Parathyroid adenoma (tissue), 2 donors: ENCODE results near the gene DIP2C.

ENCODE experiments used
- H2AFZ ChIP-seq: fragments of 300-600 bp; sonication (generic); one replicate; pipeline ENCODE4 v1.7.0; 2017; ENCODE audit warnings: antibody characterized with exemption, mild to moderate bottlenecking
- H3K27ac ChIP-seq: fragments of 300-600 bp; sonication (generic); one replicate; pipeline ENCODE4 v1.7.0; 2017
- H3K27me3 ChIP-seq: fragments of 300-600 bp; sonication (generic); one replicate; pipeline ENCODE4 v1.7.0; 2017; ENCODE audit warnings: low read length; ENCODE audit not compliant: control insufficient read depth, insufficient read depth
- H3K36me3 ChIP-seq: fragments of 300-600 bp; sonication (generic); one replicate; pipeline ENCODE4 v1.7.0; 2017; ENCODE audit warnings: low read length; ENCODE audit not compliant: control insufficient read depth, insufficient read depth
- H3K4me1 ChIP-seq: fragments of 300-600 bp; sonication (generic); one replicate; pipeline ENCODE4 v1.7.0; 2017; ENCODE audit warnings: control low read depth
- H3K4me2 ChIP-seq: fragments of 300-600 bp; sonication (generic); one replicate; pipeline ENCODE4 v1.7.0; 2017; ENCODE audit warnings: low read length
- H3K4me3 ChIP-seq: fragments of 300-600 bp; sonication (generic); one replicate; pipeline ENCODE4 v1.7.0; 2017; ENCODE audit warnings: low read depth, low read length
- H3K79me2 ChIP-seq: fragments of 300-600 bp; sonication (generic); one replicate; pipeline ENCODE4 v1.7.0; 2017; ENCODE audit warnings: control low read depth
- H3K9ac ChIP-seq: fragments of 300-600 bp; sonication (generic); one replicate; pipeline ENCODE4 v1.7.0; 2017; ENCODE audit warnings: mild to moderate bottlenecking
- H3K9me3 ChIP-seq: fragments of 300-600 bp; sonication (generic); one replicate; pipeline ENCODE4 v1.7.0; 2017; ENCODE audit warnings: low read length; ENCODE audit not compliant: control insufficient read depth
- CTCF ChIP-seq: fragments of 300-600 bp; sonication (generic); IDR thresholded peaks from one replicate; pipeline ENCODE4 v1.7.0; 2017; ENCODE audit warnings: antibody characterized with exemption, mild to moderate bottlenecking
- donor health status: primary hyperparathyroidism.

The DIP2C gene

GRCh38 chr10:624312-624604 lies 65.2 kb downstream of the DIP2C start:
- Histone ChIP-seq H3K27ac (peak overlapping the region; percentile 83), H3K4me2 (no peak overlapping the region), H3K4me1 (peaks cover 26% of the 10 kb centered on the region), H2AFZ (peak overlapping the region; percentile 65), H3K27me3 (no peaks in the 10 kb centered on the region), H3K9me3 (no peaks in the 10 kb centered on the region), H3K4me3 (no peak overlapping the region), H3K9ac (no peak overlapping the region), H3K79me2 (peaks cover 50% of the 10 kb centered on the region), H3K36me3 (no peaks in the 10 kb centered on the region)
- no peak for TF ChIP-seq CTCF

- H3K27ac ChIP-seq, result peak overlapping the region; percentile 83
- TF ChIP-seq CTCF, result no peak
- H3K4me1 ChIP-seq, result peaks cover 28% of the 10 kb centered on the region
- H3K9ac ChIP-seq, result no peak overlapping the region
- H3K27me3 ChIP-seq, result no peaks in the 10 kb centered on the region
- H3K4me2 ChIP-seq, result no peak overlapping the region
- no peaks in the 10 kb centered on the region for H3K9me3 ChIP-seq
- no peak overlapping the region for H3K4me3 ChIP-seq
- H2AFZ ChIP-seq, result no peak overlapping the region
- peaks cover 52% of the 10 kb centered on the region for H3K79me2 ChIP-seq
- no peaks in the 10 kb centered on the region for H3K36me3 ChIP-seq
These were observed 65.8 kb downstream of the DIP2C start for GRCh38 chr10:623477-624311.

- no peak for TF ChIP-seq CTCF
- H3K4me1 ChIP-seq, result peaks cover 35% of the 10 kb centered on the region
- H3K9ac ChIP-seq, result no peak overlapping the region
- no peak overlapping the region for H3K27ac ChIP-seq
- peaks cover 48% of the 10 kb centered on the region for H3K79me2 ChIP-seq
- no peaks in the 10 kb centered on the region for H3K36me3 ChIP-seq
- H3K4me2 ChIP-seq, result no peak overlapping the region
- no peak overlapping the region for H3K4me3 ChIP-seq
- H2AFZ ChIP-seq, result no peak overlapping the region
- no peaks in the 10 kb centered on the region for H3K9me3 ChIP-seq
- no peaks in the 10 kb centered on the region for H3K27me3 ChIP-seq
These were observed 66.5 kb downstream of the DIP2C start for GRCh38 chr10:623014-623413.

DNA sequence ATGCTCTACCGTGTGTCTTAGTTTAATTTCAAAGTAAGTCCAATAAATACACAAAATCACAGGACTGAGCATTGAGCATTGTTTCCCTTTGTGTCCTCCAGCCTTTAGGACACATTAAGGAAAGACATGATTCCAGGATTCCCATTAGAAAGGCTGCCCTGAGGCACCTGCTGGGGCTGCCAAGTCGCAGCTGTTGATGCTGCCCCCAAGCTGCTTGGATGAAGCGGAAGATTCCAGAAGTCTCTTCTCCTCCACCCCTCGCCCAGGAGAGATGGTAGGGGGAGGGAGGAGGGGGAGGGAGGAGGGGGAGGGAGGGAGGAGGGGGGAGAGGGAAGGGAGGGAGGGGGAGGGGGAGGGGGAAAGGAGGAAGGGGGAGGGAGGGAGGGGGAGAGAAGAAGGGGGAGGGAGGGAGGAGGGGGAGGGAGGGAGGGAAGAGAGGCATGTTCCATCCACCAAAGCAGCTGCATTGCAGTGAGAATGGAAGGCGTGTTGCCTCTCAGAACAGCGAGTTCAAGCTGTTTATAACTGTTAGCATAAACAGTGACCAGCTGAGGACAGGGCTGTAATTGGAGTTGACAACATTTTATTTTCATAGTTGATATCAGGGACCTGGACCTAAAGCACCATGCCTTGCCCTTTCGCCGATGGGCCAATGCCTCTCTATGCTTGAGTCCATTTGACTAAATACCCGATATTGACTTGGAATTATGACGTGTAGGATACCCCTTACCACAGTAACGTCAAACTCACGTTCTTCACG lies 67.3 kb downstream of the DIP2C start:
- Histone ChIP-seq H3K27ac (no peak overlapping the region), H3K4me3 (no peak overlapping the region), H3K9ac (no peak overlapping the region)

More for the DNA sequence above, 67.3 kb downstream of the DIP2C start:
- H3K4me2 ChIP-seq, result no peak overlapping the region
- H3K36me3 ChIP-seq, result no peaks in the 10 kb centered on the region
- no peaks in the 10 kb centered on the region for H3K27me3 ChIP-seq
- no peak overlapping the region for H2AFZ ChIP-seq
- H3K4me1 ChIP-seq, result peaks cover 40% of the 10 kb centered on the region
- H3K9me3 ChIP-seq, result no peaks in the 10 kb centered on the region
- peaks cover 40% of the 10 kb centered on the region for H3K79me2 ChIP-seq
- TF ChIP-seq CTCF, result no peak
